ENCODE data around the gene PRORP. TPM values are rescaled to one million over a fixed set of nuclear protein-coding genes. Genes with fewer than 3 reads are reported as not detected.

The PRORP gene
- total and polyA plus RNA-seq, 2 of the 13 experiments (the other 11 are each of a cell fraction or from before 2014, with no cell fraction given): 48.9 to 88.7 TPM

GRCh38 chr14:35122696-35123387, 490 bp downstream of the PRORP start (continued):
- no peak; the same call in 1 of the 2 replicates for TF ChIP-seq DPF2 (CRISPR knock-in tag; IDR thresholded peaks at IDR 0.05; ENCODE audit: borderline replicate concordance, low read depth)
- no peak for TF ChIP-seq EZH2 (conservative IDR thresholded peaks at IDR 0.05; ENCODE audit: low read depth, low read length)
- no peak for TF ChIP-seq NR2F2 (IDR thresholded peaks at IDR 0.05; ENCODE audit: borderline replicate concordance, low read depth)
- TF ChIP-seq ATM (IDR thresholded peaks at IDR 0.05; ENCODE audit: borderline replicate concordance): no peak
- no peak for TF ChIP-seq IKZF1 (IDR thresholded peaks at IDR 0.05)
- no peak for TF ChIP-seq CREM (IDR thresholded peaks at IDR 0.05)
- TF ChIP-seq CREM (CRISPR knock-in tag; IDR thresholded peaks at IDR 0.05): no peak
- no peak for TF ChIP-seq HNF4A (CRISPR knock-in tag; IDR thresholded peaks at IDR 0.05)
- TF ChIP-seq ZBTB39 (CRISPR knock-in tag; IDR thresholded peaks at IDR 0.05): no peak
- TF ChIP-seq SPEN (CRISPR knock-in tag; IDR thresholded peaks at IDR 0.05; ENCODE audit: low read depth): no peak
- TF ChIP-seq, protein P1, sequence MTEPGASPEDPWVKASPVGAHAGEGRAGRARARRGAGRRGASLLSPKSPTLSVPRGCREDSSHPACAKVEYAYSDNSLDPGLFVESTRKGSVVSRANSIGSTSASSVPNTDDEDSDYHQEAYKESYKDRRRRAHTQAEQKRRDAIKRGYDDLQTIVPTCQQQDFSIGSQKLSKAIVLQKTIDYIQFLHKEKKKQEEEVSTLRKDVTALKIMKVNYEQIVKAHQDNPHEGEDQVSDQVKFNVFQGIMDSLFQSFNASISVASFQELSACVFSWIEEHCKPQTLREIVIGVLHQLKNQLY (CRISPR knock-in tag; IDR thresholded peaks at IDR 0.05): no peak
- peak; percentile 83 for TF ChIP-seq ZNF383 (CRISPR knock-in tag; IDR thresholded peaks at IDR 0.05; ENCODE audit: borderline replicate concordance)
- peak; percentile 72; the same call in 1 of the 2 replicates for TF ChIP-seq ZNF772 (CRISPR knock-in tag; IDR thresholded peaks at IDR 0.05)
- peak; percentile 93 for TF ChIP-seq RARG (CRISPR knock-in tag; IDR thresholded peaks at IDR 0.05; ENCODE audit: low read depth)
- TF ChIP-seq POLR2AphosphoS5 (IDR thresholded peaks at IDR 0.05; ENCODE audit: low read depth, low read length): no peak
- peak; percentile 16 for TF ChIP-seq TAF1 (CRISPR knock-in tag; IDR thresholded peaks at IDR 0.05)
- TF ChIP-seq ZNF501 (CRISPR knock-in tag; IDR thresholded peaks at IDR 0.05): peak; percentile 40; the same call in 1 of the 2 replicates
- no peak for TF ChIP-seq CCDC6 (CRISPR knock-in tag; IDR thresholded peaks at IDR 0.05)
- TF ChIP-seq ZNF18 (CRISPR knock-in tag; IDR thresholded peaks at IDR 0.05; ENCODE audit: insufficient replicate concordance): no peak
- TF ChIP-seq ZNF558 (CRISPR knock-in tag; IDR thresholded peaks at IDR 0.05; ENCODE audit: borderline replicate concordance): no peak
- TF ChIP-seq, protein P2, sequence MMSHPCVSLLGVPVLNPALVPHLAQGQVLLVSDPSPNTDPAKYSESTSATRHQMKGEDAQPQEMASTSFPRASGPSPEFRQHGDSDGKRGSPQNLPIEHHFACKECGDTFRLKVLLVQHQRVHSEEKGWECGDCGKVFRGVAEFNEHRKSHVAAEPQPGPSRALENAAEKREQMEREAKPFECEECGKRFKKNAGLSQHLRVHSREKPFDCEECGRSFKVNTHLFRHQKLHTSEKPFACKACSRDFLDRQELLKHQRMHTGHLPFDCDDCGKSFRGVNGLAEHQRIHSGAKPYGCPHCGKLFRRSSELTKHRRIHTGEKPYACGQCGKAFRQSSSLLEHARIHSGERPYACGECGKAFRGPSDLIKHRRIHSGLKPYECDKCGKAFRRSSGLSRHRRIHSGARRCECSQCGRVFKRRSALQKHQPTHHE (CRISPR knock-in tag; IDR thresholded peaks at IDR 0.05; ENCODE audit: borderline replicate concordance): no peak; the same call in 1 of the 2 replicates
- TF ChIP-seq CENPX (CRISPR knock-in tag; IDR thresholded peaks at IDR 0.05): no peak
- no peak for TF ChIP-seq ZNF607 (CRISPR knock-in tag; IDR thresholded peaks at IDR 0.05; ENCODE audit: borderline replicate concordance)
- no peak for TF ChIP-seq SMAD1 (CRISPR knock-in tag; IDR thresholded peaks at IDR 0.05; ENCODE audit: borderline replicate concordance, low read depth)
- TF ChIP-seq NR2C2 (CRISPR knock-in tag; IDR thresholded peaks at IDR 0.05; ENCODE audit: borderline replicate concordance): no peak
- TF ChIP-seq ZNF296 (CRISPR knock-in tag; conservative IDR thresholded peaks at IDR 0.05): no peak

All from HepG2 (cell line).